NCI-H187 treated with DMSO at 0.1 percent for 48 hours (cell line): Measurements from ENCODE around the gene ESR1.
"Not testable (repeated sequence)": the region's sequence is repeated elsewhere in the genome, so short reads cannot be mapped to it uniquely, and the experiment has no call there.

ENCODE experiments used
- DNase-seq: peaks from one replicate; lab custom pipeline; 2025; lab: John Stamatoyannopoulos, UW

ESR1 gene

DNA sequence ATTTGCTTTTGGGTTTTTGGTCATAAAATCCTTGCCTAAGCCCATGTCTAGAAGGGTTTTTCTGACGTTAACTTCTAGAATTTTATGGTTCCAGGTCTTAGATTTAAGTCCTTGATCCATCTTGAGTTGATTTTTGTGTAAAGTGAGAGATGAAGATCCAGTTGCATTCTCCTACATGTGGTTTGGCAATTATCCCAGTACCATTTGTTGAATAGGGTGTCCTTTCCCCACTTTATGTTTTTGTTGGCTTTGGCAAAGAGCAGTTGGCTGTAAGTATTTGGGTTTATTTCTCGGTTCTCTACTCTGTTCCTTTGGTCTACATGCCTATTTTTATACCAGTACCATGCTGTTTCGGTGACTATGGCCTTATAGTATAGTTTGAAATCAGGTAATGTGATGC, 86.9 kb downstream of the ESR1 start:
- not testable (repeated sequence) for DNase-seq

DNA sequence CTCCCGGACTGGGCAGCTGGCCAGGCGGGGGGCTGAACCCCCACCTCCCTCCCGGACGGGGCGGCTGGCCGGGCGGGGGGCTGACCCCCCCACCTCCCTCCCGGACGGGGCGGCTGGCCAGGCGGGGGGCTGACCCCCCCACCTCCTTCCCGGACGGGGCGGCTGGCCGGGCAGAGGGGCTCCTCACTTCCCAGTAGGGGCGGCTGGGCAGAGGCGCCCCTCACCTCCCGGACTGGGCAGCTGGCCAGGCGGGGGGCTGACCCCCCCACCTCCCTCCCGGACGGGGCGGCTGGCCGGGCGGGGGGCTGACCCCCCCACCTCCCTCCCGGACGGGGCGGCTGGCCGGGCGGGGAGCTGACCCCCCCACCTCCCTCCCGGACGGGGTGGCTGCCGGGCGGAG, 91.7 kb downstream of the ESR1 start:
- DNase-seq = not testable (repeated sequence)

DNA sequence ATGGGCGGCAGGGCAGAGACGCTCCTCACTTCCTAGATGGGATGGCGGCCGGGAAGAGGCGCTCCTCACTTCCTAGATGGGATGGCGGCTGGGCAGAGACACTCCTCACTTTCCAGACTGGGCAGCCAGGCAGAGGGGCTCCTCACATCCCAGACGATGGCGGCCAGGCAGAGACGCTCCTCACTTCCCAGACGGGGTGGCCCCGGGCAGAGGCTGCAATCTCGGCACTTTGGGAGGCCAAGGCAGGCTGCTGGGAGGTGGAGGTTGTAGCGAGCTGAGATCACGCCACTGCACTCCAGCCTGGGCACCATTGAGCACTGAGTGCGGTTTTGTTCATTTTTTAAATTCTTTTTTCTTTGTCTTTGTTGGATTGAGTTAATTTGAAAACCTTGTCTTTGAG, 92.3 kb downstream of the ESR1 start:
- not testable (repeated sequence) for DNase-seq

DNA sequence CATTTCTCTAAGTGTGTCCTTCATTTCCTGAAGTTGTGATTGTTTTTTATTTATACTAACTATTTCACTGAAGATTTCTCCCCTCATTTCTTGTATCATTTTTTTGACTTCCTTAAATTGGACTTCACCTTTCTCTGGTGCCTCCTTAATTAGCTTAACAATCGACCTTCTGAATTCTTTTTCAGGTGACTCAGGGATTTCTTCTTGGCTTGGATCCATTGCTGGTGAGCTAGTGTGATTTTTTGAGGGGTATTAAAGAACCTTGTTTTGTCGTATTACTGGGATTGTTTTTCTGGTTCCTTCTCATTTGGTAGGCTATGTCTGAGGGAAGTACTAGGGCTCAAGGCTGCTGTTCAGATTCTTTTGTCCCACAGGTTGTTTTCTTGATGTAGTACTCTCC, 92.8 kb downstream of the ESR1 start:
- no peak for DNase-seq

DNA sequence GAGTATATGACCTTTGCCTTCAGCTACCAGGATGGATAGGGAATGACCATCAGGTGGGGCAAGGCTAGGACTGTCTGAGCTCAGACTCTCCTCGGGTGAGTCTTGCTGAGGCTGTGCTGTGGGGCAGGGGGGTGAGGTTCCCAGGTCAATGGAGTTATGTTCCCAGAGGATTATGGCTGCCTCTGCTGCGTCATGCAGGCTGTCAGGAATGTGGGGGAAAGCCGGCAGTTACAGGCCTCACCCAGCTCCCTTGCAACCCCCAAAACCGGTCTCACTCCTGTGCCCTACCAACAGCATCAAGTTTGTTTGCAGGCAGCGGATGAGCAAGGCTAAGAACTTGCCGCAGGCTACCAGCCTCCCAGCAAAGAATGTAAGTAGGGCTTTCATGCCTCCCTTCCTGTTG, 93.5 kb downstream of the ESR1 start:
- DNase-seq = no peak

DNA sequence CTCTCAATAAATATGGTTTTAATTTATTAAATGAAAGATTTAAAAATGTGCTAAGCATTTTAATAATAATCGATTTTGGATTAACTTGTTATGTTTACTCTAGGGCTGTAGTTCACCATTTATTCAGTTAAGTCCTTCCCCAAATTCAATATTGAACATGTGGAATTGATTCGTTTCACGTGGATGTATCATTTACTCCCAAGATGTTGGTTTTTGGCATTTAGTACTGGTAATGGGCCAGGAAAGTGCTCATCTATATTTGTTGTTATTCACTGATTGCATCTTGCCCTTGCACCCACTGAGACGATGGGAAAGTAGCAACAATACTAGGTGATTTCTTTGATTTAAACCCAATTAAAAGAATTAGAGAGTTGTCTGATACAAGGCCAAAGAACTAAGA, 97.1 kb downstream of the ESR1 start:
- no peak for DNase-seq

DNA sequence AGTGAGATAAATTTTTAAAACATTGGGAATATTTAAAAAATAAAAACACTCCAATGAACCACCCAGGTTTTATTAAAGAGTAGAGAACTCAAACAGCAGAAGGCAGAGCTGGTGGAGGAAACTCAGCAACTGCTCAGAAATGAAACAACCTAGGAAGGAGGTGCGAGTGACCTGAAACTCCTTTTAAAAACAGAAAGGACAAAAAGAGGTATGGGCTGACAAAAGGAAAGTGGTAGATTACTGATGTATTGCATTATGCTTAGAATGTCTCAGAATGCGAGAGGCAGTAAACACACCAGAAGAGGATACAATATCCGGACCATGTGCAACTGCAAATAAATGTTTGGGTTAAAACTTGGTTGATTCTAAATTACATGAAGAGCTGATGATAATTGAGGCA, 97.6 kb downstream of the ESR1 start:
- DNase-seq = no peak

DNA sequence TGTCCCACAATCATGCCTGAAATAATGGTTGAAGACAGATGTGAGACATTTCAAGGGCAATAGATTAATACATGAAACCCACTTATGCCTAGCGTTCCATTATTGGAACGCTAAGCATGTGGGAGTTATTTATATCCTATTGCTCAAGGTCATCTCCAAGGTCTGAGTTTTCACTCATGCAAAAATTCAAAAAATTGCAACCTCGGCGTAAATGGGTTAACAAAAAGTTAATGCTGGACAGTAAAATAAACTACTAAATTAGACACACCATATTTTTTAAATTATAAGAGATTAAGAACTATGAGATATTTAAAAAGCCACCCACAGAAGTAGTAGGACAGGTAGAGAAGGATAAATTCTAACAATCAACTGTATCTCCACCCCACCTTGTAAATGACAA, 98.4 kb downstream of the ESR1 start:
- no peak for DNase-seq

DNA sequence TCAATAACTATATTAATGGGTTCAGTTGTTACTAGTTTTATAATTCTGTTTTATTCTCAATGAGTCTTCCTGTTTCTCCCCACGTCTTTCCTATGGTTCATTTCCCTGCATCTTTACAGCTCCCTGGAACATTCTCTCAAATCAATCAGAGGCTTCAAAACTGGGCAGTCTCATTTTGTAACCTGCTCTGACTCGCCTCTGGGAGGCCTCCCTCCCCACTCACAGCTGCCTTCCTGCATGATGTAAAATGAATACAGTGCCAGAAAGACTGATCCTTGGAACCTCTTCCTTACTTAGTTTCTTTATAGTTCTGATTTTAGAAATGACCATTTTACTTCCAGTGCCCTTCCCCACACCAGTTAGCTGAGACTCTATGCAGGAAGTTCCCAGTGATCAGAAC, 103.9 kb downstream of the ESR1 start:
- no peak for DNase-seq

DNA sequence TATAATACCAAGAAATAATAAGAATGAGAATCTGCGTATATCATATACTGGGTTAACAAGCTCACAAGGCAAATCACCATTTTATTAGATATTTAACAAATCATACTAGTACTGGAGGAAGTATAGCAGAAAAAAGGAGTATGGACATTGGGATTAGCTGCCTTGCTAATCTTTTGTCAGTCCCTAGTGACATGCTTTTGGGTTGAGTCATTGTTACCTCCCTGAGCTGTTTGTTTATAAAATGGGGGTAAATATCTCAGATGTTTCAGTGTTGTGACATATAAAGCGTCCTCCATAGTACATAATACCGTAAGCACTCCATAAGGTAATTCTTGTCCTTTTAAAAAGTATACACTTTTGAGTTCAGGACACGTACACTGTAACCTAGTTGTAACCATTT, 107.0 kb downstream of the ESR1 start:
- DNase-seq = no peak

DNA sequence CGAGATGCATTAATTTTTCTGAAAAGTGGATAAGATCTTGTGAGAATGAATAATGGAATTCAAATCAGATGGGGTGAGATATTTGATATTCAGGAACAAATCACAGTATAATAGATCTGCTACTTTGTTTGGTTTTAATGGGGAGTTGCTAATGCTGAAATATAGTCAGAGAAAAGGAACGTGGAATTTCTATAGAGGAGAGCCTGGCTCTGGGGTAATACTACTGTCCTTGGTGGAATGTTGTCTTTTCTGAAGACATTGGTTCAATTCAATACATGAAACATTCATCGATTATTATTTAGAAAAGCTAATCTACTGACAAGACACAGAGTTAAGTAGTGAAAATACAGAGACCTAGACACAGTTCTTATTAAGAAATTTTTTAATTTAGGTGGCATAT, 108.6 kb downstream of the ESR1 start:
- DNase-seq = no peak

DNA sequence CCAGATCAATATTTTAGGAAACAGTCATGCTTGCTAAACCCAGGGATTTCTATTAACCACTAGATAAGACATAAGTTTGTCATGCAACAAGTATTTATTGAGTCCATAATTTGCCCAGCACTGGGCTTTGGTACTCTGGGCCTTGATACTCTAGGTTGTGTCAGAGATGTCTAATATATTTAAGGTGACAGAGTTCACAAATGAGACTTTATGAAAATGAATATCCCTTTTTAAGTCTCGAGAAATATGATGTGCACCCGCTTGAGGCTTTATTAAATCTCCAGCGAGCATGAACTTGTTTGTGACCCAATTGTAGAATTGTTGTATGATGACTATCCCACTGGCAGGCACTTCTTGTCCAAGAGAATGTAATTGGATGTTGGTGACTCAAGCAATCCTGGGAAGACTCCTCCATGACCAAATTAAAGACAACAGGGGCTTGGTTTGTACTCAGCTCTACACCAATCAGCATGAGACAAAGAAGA, 109.2 kb downstream of the ESR1 start:
- DNase-seq = no peak

DNA sequence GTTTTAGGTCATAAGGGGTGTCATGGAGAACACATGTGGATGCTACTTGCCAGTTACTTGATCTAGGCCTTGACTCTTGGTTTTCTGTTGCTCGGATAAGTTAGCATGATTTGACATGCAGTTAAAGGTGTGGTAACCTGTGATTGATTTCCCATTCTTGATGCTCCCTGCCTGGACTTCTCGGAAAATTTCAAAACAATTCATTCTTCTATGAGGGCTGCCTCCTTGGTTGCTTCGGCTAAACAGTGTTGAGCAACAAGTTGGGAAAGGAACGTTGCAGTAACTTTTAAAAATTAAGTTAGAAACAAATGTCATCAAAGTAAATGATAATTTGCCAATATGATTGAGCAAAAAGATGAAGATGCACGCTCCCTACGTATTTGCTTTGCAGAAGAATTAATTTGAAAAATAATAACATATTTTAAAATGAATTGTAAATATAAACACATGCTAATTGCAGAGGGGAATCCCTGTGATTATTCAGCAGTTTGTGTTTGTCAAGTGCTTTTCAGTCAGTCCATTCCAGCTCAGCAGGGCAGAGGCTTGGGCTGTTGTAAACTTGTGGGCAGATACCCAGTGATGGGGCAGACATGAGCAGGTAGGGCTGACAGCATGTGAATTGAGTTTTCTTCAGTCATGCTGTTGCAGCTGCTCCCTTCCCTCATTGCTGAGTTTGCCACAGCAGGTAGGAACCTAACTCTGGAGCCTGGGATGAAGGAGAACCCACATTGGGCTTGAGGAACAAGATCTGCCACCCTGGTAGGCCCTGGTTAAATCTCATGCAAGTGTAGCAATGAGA, 110.2 kb downstream of the ESR1 start:
- no peak for DNase-seq

DNA sequence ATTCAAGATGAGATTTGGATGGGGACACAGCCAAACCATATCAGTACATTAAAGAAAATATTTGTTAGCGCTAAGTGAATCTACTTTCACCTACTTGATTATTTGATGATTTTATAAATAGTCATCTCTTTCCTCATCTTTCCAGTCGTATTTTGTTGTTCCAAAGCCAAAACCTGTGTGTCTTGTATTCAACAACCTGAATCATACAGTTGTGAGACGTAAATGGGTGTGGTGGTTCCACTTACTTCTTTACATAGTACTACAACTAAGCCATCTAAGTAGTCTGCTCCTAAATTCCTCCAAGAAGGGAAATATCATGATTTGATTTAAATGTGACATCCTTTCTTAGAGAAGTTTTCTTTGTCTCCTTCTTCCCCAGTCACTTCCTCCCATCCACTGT, 132.8 kb downstream of the ESR1 start:
- no peak for DNase-seq

DNA sequence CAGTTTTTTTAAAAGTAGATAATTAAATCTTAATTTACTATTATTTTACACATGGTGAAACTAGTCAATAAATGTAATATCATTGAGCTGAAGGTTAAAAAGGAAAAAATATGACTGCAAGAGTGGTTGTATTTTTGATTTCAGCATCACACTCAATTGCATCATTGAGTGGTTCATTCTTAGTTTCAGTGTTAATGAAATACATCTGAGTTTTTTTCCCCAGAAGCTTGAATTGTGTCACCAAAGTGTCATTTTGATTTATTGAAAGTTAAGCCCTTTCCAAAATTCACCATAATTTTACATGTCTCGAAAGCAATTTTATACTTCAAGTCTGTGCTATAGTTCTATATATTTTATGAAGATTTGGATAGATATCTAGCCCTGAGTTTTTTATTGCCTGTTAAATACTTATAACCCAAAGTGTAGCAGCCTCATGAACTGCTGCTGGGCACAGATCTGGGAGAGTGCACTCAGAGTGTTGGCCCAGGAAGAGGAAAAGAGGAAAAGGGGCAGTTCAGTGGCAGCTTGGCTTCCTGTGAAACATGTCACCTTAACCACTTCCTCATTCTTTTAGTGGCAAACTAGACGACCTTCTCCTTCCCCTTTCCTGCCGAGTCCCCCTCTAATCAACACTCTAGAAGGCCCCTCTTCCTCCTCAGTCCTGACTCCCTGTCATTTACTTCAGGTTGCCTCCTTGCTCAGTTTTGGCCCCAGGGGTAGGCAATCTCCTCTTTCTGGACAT, 140.7 kb downstream of the ESR1 start:
- DNase-seq = no peak

DNA sequence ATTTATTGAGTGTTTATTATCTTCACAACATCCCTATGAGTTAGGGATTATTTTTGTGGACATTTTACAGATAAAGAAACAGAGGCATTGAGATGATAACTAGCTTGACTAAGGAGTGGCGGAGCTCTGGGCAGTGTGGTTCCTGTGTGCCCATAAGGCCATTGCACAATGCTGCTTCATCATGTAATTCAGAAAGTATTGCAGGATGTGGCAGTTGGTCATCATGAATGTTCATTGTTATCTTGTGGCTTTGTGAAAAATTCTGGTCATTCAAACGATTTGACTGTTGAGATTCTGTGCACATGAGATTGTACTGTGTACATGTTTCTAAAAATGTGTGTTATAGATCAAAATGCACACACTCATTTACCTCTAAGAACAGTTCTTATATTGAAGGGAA, 150.8 kb downstream of the ESR1 start:
- no peak for DNase-seq

DNA sequence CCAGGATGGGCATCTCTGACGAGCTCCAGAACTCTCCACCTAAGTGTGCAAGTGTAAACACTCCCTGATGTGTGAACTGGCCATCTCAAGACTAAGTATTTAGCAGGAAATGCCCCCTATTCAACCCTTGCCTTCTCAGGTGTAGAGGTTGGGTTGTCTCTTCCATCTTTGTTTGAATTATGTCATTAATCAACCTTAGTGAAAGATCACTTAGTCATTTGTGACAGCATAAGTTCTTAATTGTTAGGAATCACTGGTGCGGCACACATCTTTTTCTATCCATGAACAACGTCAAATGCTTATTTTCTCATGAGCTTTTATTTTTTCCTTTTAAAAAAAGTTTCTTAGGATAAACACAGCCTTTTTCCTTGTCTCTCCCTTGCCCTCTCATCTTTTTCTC, 151.6 kb downstream of the ESR1 start:
- no peak for DNase-seq

DNA sequence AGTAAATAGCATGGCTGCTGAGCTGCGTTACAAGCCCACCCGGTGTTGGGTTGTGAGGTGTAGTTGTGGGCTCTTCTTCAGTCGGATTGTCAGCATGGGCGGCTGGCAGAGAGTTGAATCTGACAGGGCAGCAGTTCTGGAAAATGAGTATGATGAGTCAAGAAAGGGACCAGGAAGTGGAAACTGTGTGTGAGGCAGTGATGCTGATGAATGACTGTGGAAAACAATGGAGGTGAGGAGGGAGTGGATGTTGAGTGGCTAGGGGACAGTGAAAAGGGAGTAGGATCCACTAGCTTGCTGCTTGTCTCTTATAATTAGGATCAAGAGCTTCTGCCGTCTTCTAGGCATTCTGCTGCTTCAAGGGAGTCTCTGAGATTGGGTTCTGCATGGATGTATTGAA, 154.3 kb downstream of the ESR1 start:
- no peak for DNase-seq

DNA sequence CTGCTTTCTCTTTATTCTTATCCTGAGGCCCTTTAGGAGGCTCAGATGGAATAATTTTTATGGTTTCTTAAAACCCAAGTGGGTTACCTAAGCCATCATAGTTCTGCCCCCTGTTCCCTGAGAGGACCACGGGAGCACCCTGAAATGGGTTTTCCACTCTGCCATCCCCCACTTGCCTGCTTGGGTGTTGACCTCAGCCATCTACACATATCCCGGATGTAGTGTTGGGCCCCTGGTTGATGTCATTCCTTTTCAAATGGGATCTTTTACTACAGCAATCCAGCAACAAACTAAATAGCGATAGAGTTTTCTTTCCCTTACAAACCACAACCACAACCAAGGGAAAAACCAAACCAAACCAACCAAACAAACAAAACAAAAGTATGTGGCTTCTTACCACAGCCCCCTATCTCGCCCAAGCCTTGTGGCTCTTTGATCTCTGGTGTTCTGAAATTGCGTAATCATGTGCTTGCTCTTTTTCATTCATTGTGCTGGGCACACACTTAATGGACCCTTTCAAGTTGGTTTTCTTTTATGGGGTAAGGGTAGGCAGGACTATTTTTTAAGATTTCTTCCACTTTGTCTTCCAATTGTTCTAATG, 154.9 kb downstream of the ESR1 start:
- no peak for DNase-seq

DNA sequence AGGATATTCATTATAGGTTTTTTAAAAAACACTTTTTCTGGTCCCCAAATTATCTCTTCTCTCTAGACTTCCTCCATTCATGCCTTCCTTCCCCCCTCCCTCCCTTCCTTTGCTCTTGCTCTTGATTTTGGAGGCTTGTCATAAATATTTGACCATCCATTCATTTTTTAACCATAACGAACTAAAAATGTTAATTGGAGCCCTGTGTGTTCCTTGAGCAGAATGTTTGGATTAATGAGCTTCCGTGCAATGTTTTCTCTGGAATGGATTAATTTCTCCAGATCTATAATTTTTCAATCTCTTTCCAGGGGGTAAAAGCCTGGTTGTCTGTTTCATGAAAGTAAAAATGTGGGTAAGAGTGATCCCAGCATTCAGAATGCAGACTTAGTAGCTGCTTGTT, 155.5 kb downstream of the ESR1 start:
- DNase-seq = no peak

DNA sequence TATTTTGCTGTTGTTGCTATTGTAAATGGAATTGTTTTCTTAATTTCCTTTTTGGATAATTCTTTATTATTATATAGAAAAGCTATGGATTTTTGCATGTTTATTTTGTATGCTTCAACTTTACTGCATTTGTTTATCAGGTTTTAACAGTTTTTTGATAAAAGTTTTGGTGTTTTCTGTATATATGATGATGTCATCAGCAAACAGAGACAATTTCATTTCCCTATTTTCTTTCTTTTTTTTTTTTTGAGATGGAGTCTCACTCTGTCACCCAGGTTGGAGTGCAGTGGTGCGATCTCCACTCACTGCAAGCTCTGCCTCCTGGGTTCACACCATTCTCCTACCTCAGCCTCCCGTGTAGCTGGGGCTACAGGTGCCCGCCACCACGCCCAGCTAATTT, 156.9 kb downstream of the ESR1 start:
- not testable (repeated sequence) for DNase-seq

DNA sequence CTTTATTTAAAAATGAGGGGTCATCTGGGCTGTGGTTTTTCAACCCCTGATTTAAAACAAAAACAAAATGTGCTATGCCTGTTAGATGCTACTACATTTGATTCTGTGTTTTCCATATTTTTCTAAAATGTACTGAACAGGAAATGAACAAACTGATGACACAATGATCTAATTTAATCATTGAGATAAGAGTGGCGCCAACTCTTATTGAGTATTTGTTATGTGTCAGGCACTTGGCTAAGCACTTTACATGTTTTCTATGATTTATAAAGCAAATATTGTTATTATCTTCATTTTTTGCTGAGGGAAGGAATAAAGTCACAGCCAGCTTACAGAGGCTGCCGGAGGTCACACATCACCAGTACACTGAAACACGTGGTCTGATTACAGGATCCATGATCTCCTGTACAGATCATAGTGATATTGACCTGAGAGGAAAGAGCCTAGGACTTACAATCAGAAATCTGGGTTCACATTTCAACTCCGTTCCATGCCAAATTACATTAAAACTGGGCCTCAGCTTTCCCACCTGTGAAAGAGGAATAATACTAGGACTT, 166.7 kb downstream of the ESR1 start:
- no peak for DNase-seq

DNA sequence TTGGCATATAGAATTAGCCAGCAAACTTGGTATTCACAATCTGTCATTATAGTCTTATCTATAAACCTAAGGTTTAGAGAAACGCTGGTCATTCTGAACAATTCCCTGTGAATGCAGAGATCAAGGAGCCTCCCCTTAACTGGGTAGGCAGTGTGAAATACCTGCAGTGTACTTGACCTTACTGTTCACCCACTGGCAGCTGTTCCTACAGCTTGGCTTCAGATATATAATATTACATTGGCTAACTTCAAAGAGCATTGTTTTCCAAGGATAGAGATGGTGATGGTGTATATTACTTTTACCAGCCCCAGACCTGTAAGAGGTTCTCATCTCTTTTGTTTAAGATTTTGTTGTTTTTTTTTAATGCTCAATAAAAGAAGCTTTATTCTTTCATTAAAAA, 168.3 kb downstream of the ESR1 start:
- no peak for DNase-seq
